Measurements from ENCODE around the gene HMX2. TPM values are rescaled to one million over a fixed set of nuclear protein-coding genes. Genes with fewer than 3 reads are reported as not detected.

HMX2 gene
- total RNA-seq, 1 donor from 2014 or later, result 0.13 TPM

DNA sequence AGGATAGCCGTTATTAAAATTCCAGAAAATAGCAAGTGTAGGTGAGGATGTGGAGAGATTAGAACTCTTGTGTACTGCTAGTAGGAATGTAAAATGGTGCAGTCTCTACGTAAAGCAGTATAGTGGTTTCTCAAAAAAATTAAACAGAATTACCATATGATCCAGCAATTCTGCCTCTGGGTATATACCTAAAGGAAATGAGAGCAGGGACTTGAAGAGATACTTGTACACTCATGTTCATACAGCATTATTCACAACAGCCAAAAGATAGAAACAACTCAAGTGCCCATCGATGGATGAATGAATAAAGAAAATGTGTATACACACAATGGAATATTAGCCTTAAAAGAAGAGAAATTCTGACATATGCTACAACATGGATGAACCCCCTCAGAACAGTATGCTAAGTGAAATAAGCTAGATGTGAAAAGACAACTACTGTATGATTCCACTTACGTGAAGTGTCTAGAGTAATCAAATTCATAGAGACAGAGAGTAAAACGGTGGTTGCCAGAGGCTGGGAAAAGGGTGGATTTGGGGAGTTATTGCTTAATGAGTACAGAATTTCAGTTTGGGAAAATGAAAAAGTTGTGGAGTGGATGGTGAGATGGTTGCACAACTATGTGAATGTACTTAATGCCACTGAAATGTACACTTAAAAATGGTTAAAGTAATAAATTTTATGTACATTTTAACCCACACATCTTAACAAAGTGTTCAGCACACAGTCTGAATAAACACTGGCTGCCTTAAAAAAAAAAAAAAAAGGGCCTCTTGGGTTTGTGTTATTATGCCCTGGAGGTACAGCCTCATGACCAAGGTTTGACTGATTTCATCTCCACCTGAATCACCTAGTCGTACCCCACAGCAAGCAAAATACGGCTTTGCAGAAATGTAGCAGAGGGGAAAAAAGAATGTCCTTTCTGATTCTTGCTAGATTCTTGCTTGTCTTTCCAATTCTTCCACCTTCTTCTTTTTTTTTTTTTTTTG is 32.5 kb downstream of the HMX2 start:
- CTCF ChIA-PET, result no interaction called here
- Mint-ChIP-seq H3K4me1 (no peaks in the 10 kb centered on the region), H3K9me3 (peaks cover 21% of the 10 kb centered on the region), H3K27me3 (no peaks in the 10 kb centered on the region), H3K36me3 (ENCODE audit: low read depth) (peaks cover 55% of the 10 kb centered on the region), H3K4me3 (no peak overlapping the region), H3K27ac (no peak overlapping the region)
- ATAC-seq (ENCODE audit: low read depth) (no peak), DNase-seq (no peak)
- POLR2A ChIA-PET, result no interaction called here
- intact Hi-C loops (cut with micrococcal nuclease), result no loop called here
- TF ChIP-seq, protein P1, sequence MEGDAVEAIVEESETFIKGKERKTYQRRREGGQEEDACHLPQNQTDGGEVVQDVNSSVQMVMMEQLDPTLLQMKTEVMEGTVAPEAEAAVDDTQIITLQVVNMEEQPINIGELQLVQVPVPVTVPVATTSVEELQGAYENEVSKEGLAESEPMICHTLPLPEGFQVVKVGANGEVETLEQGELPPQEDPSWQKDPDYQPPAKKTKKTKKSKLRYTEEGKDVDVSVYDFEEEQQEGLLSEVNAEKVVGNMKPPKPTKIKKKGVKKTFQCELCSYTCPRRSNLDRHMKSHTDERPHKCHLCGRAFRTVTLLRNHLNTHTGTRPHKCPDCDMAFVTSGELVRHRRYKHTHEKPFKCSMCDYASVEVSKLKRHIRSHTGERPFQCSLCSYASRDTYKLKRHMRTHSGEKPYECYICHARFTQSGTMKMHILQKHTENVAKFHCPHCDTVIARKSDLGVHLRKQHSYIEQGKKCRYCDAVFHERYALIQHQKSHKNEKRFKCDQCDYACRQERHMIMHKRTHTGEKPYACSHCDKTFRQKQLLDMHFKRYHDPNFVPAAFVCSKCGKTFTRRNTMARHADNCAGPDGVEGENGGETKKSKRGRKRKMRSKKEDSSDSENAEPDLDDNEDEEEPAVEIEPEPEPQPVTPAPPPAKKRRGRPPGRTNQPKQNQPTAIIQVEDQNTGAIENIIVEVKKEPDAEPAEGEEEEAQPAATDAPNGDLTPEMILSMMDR (IDR thresholded peaks at IDR 0.05), result no peak

DNA sequence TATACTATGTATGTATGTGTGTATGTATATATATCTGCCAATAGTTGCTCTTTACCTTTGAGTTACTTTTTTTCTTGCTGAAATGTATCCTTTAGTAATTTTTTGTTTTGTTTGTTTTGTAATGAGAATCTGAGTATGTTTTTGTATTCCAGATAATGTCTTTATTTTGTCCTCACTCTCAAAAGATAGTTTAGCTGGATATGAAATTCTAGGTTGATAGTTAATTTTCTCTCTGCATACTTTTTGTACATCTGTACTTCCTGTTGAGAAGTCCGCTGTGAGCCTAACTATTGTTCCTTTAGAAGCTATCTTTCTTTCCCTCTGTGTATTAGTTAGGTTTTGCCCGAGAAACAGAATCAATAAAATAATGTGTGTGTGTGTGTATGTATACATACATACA is 35.8 kb downstream of the HMX2 start:
- TF ChIP-seq, protein P1 (IDR thresholded peaks at IDR 0.05), result no peak
- H3K27me3 Mint-ChIP-seq, result no peaks in the 10 kb centered on the region
- H3K9me3 Mint-ChIP-seq, result peaks cover 27% of the 10 kb centered on the region
- ChIA-PET CTCF (no interaction called here), POLR2A (no interaction called here)
- intact Hi-C loops (cut with micrococcal nuclease), result no loop called here
- H3K4me3 Mint-ChIP-seq, result no peak overlapping the region
- H3K4me1 Mint-ChIP-seq, result no peaks in the 10 kb centered on the region
- H3K27ac Mint-ChIP-seq, result no peak overlapping the region
- H3K36me3 Mint-ChIP-seq (ENCODE audit: low read depth), result peaks cover 48% of the 10 kb centered on the region
- no peak for ATAC-seq (ENCODE audit: low read depth)
- no peak for DNase-seq

DNA sequence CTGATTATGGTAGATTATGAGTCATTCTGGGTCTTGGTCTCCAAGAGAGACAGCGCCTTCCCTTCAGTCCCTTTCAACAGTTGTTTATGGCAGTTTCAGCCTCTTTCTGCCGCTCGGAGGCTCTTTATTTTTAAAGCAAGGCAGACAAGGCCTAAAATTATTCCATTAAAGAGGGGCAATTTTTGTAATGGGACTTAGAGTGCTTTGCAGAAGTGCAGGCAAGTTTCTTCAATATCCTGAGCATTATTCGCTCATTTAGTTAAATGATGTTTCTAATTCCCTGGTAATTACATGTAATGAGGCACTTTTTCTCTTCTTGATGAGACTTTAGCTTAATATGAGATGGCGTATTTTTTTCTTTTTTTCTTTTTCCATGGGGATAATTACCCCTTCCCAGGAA is 39.8 kb downstream of the HMX2 start:
- DNase-seq, result no peak
- H3K36me3 Mint-ChIP-seq (ENCODE audit: low read depth), result peaks cover 60% of the 10 kb centered on the region
- no peaks in the 10 kb centered on the region for H3K4me1 Mint-ChIP-seq
- H3K9me3 Mint-ChIP-seq, result peaks cover 27% of the 10 kb centered on the region
- TF ChIP-seq, protein P1 (IDR thresholded peaks at IDR 0.05), result no peak
- intact Hi-C loops (cut with micrococcal nuclease), result no loop called here
- no peak overlapping the region for H3K4me3 Mint-ChIP-seq
- no peak overlapping the region for H3K27ac Mint-ChIP-seq
- H3K27me3 Mint-ChIP-seq, result no peaks in the 10 kb centered on the region
- ChIA-PET POLR2A (no interaction called here), CTCF (no interaction called here)
- ATAC-seq (ENCODE audit: low read depth), result no peak

DNA sequence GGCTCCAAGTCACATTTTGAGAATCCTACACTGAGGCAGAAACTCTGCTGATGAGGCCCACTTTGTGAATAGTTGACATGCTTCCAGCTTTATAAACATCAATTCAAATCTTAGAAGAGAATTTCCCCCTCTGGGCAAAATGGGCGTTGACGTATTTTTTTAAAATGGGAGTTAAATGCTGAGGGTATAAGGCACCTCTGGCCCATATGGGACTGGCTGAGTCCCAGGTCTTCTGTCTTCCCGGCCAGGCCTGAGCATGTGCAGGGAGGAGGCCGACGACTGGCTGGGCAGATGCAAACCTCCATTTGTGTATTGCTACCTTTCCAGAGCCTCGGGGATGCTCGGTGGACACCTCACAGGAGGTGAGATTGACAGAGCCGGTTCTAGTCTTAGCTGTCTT is 44.0 kb downstream of the HMX2 start:
- intact Hi-C loops (cut with micrococcal nuclease), result no loop called here
- ChIA-PET POLR2A (no interaction called here), CTCF (no interaction called here)
- Mint-ChIP-seq H3K27me3 (no peaks in the 10 kb centered on the region), H3K4me1 (no peaks in the 10 kb centered on the region), H3K27ac (no peak overlapping the region), H3K36me3 (ENCODE audit: low read depth) (peaks cover 27% of the 10 kb centered on the region), H3K4me3 (no peak overlapping the region), H3K9me3 (peaks cover under 1% of the 10 kb centered on the region)
- TF ChIP-seq, protein P1 (IDR thresholded peaks at IDR 0.05), result no peak
- DNase-seq (no peak), ATAC-seq (ENCODE audit: low read depth) (no peak)

DNA sequence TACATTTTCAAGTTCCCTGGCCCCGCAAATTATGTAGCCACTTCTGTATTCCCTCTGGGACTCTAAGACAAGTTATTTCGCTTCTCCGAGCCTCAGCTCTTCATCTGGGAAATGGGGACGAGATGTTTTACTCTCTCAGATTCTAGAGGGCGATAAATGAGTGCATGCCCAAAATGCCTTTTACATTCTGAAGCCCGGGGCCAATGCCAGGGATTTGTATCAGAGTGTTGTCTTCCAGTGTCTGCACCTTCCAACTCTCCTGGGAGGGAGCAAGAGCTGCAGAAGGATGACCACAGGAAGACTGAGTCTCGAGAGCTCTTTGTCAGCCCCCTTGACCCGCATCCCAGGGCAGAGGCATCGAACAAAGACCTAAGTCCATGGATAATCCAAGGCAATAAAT is 46.1 kb downstream of the HMX2 start:
- H3K4me1 Mint-ChIP-seq, result no peaks in the 10 kb centered on the region
- H3K4me3 Mint-ChIP-seq, result no peak overlapping the region
- ChIA-PET CTCF (no interaction called here), POLR2A (no interaction called here)
- no peak overlapping the region for H3K27ac Mint-ChIP-seq
- no peaks in the 10 kb centered on the region for H3K9me3 Mint-ChIP-seq
- peaks cover 20% of the 10 kb centered on the region for H3K36me3 Mint-ChIP-seq (ENCODE audit: low read depth)
- DNase-seq (no peak), ATAC-seq (ENCODE audit: low read depth) (no peak)
- no peaks in the 10 kb centered on the region for H3K27me3 Mint-ChIP-seq
- intact Hi-C loops (cut with micrococcal nuclease), result no loop called here
- TF ChIP-seq, protein P1 (IDR thresholded peaks at IDR 0.05), result no peak

Other genes starting within 250 kb of the HMX2 start
- gene FAM24A, start 237.5 kb upstream of the HMX2 start, total RNA-seq, result not detected in 2 replicates
- gene C10orf88, start 193.9 kb upstream of the HMX2 start, total RNA-seq, result 10.9 and 12.5 TPM in 2 replicates
- gene PSTK, start 167.7 kb upstream of the HMX2 start, total RNA-seq, result 3.9 and 5.3 TPM in 2 replicates
- 14.2 and 17.0 TPM in 2 replicates for gene IKZF5, start 139.3 kb upstream of the HMX2 start, total RNA-seq
- gene ACADSB, start 139.1 kb upstream of the HMX2 start, total RNA-seq, result 22.7 and 22.8 TPM in 2 replicates
- gene HMX3, start 12.2 kb upstream of the HMX2 start, total RNA-seq, result not detected in 2 replicates
- gene BUB3, start 6.3 kb downstream of the HMX2 start, total RNA-seq, result 137 and 141 TPM in 2 replicates

Measured in activated B cell treated with CpG ODN at 0.5 μM for 24 hours (primary cell).